Measurements from ENCODE around the gene TAS1R3.

TAS1R3 gene

GRCh38 chr1:1335283-1335682 lies 4.2 kb downstream of the TAS1R3 start:
- Histone ChIP-seq H3K36me3 (ENCODE audit: control insufficient read depth, insufficient read depth, low read length) (peaks cover 31% of the 10 kb centered on the region), H3K4me3 (ENCODE audit: extremely low read depth, insufficient read depth, low read length, poor library complexity, severe bottlenecking) (no peak overlapping the region), H3K9me3 (ENCODE audit: control insufficient read depth, low read length) (no peaks in the 10 kb centered on the region), H3K4me1 (ENCODE audit: control insufficient read depth, insufficient read depth, low read length, poor library complexity, severe bottlenecking) (no peaks in the 10 kb centered on the region), H3K27ac (ENCODE audit: low read depth, low read length, severe bottlenecking) (no peak overlapping the region)
- WGBS, 2 experiments (ENCODE audit: insufficient coverage in 2 of 2): 95 to 97% methylated on average over 11 to 15 of the region's 16 CpGs

- Histone ChIP-seq H3K36me3 (ENCODE audit: control insufficient read depth, insufficient read depth, low read length) (peaks cover 36% of the 10 kb centered on the region), H3K4me1 (ENCODE audit: control insufficient read depth, insufficient read depth, low read length, poor library complexity, severe bottlenecking) (no peaks in the 10 kb centered on the region), H3K9me3 (ENCODE audit: control insufficient read depth, low read length) (no peaks in the 10 kb centered on the region), H3K4me3 (ENCODE audit: extremely low read depth, insufficient read depth, low read length, poor library complexity, severe bottlenecking) (no peak overlapping the region), H3K27ac (ENCODE audit: low read depth, low read length, severe bottlenecking) (no peak overlapping the region)
- WGBS, 2 experiments (ENCODE audit: insufficient coverage in 2 of 2): 94 to 98% methylated on average over 18 to 19 of the region's 21 CpGs
These were observed 4.7 kb downstream of the TAS1R3 start for GRCh38 chr1:1335792-1336248.

- Histone ChIP-seq H3K27ac (ENCODE audit: low read depth, low read length, severe bottlenecking) (no peak overlapping the region), H3K4me1 (ENCODE audit: control insufficient read depth, insufficient read depth, low read length, poor library complexity, severe bottlenecking) (no peaks in the 10 kb centered on the region), H3K36me3 (ENCODE audit: control insufficient read depth, insufficient read depth, low read length) (peaks cover 42% of the 10 kb centered on the region), H3K9me3 (ENCODE audit: control insufficient read depth, low read length) (no peaks in the 10 kb centered on the region), H3K4me3 (ENCODE audit: extremely low read depth, insufficient read depth, low read length, poor library complexity, severe bottlenecking) (no peak overlapping the region)
- WGBS, 2 experiments (ENCODE audit: insufficient coverage in 2 of 2): 94 to 95% methylated on average over 19 to 26 of the region's 26 CpGs
These were observed 5.4 kb downstream of the TAS1R3 start for GRCh38 chr1:1336446-1336845.

GRCh38 chr1:1336931-1337792 lies 6.1 kb downstream of the TAS1R3 start:
- Histone ChIP-seq H3K4me3 (ENCODE audit: extremely low read depth, insufficient read depth, low read length, poor library complexity, severe bottlenecking) (no peak overlapping the region), H3K9me3 (ENCODE audit: control insufficient read depth, low read length) (no peaks in the 10 kb centered on the region), H3K4me1 (ENCODE audit: control insufficient read depth, insufficient read depth, low read length, poor library complexity, severe bottlenecking) (no peaks in the 10 kb centered on the region), H3K27ac (ENCODE audit: low read depth, low read length, severe bottlenecking) (no peak overlapping the region), H3K36me3 (ENCODE audit: control insufficient read depth, insufficient read depth, low read length) (peaks cover 49% of the 10 kb centered on the region)
- 95 to 98% methylated on average over 26 to 32 of the region's 32 CpGs for WGBS, 2 experiments (ENCODE audit: insufficient coverage in 2 of 2)

GRCh38 chr1:1337793-1338147 lies 6.7 kb downstream of the TAS1R3 start:
- Histone ChIP-seq H3K27ac (ENCODE audit: low read depth, low read length, severe bottlenecking) (no peak overlapping the region), H3K4me3 (ENCODE audit: extremely low read depth, insufficient read depth, low read length, poor library complexity, severe bottlenecking) (no peak overlapping the region)
- 84 to 90% methylated on average over 9 to 13 of the region's 18 CpGs for WGBS, 2 experiments (ENCODE audit: insufficient coverage in 2 of 2)

GRCh38 chr1:1338278-1338677 lies 7.2 kb downstream of the TAS1R3 start:
- no peaks in the 10 kb centered on the region for H3K9me3 ChIP-seq (ENCODE audit: control insufficient read depth, low read length)
- no peaks in the 10 kb centered on the region for H3K4me1 ChIP-seq (ENCODE audit: control insufficient read depth, insufficient read depth, low read length, poor library complexity, severe bottlenecking)
- H3K4me3 ChIP-seq (ENCODE audit: extremely low read depth, insufficient read depth, low read length, poor library complexity, severe bottlenecking): no peak overlapping the region
- H3K27ac ChIP-seq (ENCODE audit: low read depth, low read length, severe bottlenecking): no peak overlapping the region
- WGBS, 2 experiments (ENCODE audit: insufficient coverage in 2 of 2): 95 to 96% methylated on average over 35 to 36 of the region's 36 CpGs
- peaks cover 49% of the 10 kb centered on the region for H3K36me3 ChIP-seq (ENCODE audit: control insufficient read depth, insufficient read depth, low read length)

More at GRCh38 chr1:1337793-1338147, 6.7 kb downstream of the TAS1R3 start:
- H3K9me3 ChIP-seq (ENCODE audit: control insufficient read depth, low read length): no peaks in the 10 kb centered on the region
- H3K36me3 ChIP-seq (ENCODE audit: control insufficient read depth, insufficient read depth, low read length): peaks cover 49% of the 10 kb centered on the region
- no peaks in the 10 kb centered on the region for H3K4me1 ChIP-seq (ENCODE audit: control insufficient read depth, insufficient read depth, low read length, poor library complexity, severe bottlenecking)

- H3K36me3 ChIP-seq (ENCODE audit: control insufficient read depth, insufficient read depth, low read length): peaks cover 49% of the 10 kb centered on the region
- H3K9me3 ChIP-seq (ENCODE audit: control insufficient read depth, low read length): no peaks in the 10 kb centered on the region
- H3K4me1 ChIP-seq (ENCODE audit: control insufficient read depth, insufficient read depth, low read length, poor library complexity, severe bottlenecking): peaks cover under 1% of the 10 kb centered on the region
- no peak overlapping the region for H3K27ac ChIP-seq (ENCODE audit: low read depth, low read length, severe bottlenecking)
- WGBS, 2 experiments (ENCODE audit: insufficient coverage in 2 of 2): 94 to 95% methylated on average over 14 to 23 of the region's 23 CpGs
- H3K4me3 ChIP-seq (ENCODE audit: extremely low read depth, insufficient read depth, low read length, poor library complexity, severe bottlenecking): no peak overlapping the region
These were observed 9.1 kb downstream of the TAS1R3 start for GRCh38 chr1:1340185-1340584.

- Histone ChIP-seq H3K4me3 (ENCODE audit: extremely low read depth, insufficient read depth, low read length, poor library complexity, severe bottlenecking) (no peak overlapping the region), H3K4me1 (ENCODE audit: control insufficient read depth, insufficient read depth, low read length, poor library complexity, severe bottlenecking) (peaks cover 8% of the 10 kb centered on the region)
- 94 to 95% methylated on average over 28 to 36 of the region's 36 CpGs for WGBS, 2 experiments (ENCODE audit: insufficient coverage in 2 of 2)
These were observed 9.9 kb downstream of the TAS1R3 start for GRCh38 chr1:1340791-1341548.

GRCh38 chr1:1341549-1342021 lies 10.5 kb downstream of the TAS1R3 start:
- Histone ChIP-seq H3K36me3 (ENCODE audit: control insufficient read depth, insufficient read depth, low read length) (peaks cover 42% of the 10 kb centered on the region), H3K4me1 (ENCODE audit: control insufficient read depth, insufficient read depth, low read length, poor library complexity, severe bottlenecking) (peaks cover 12% of the 10 kb centered on the region), H3K9me3 (ENCODE audit: control insufficient read depth, low read length) (no peaks in the 10 kb centered on the region), H3K4me3 (ENCODE audit: extremely low read depth, insufficient read depth, low read length, poor library complexity, severe bottlenecking) (no peak overlapping the region), H3K27ac (ENCODE audit: low read depth, low read length, severe bottlenecking) (no peak overlapping the region)
- 97 to 98% methylated on average over 17 of the region's 17 CpGs for WGBS, 2 experiments (ENCODE audit: insufficient coverage in 2 of 2)

More at GRCh38 chr1:1340791-1341548, 9.9 kb downstream of the TAS1R3 start:
- H3K9me3 ChIP-seq (ENCODE audit: control insufficient read depth, low read length): no peaks in the 10 kb centered on the region
- H3K36me3 ChIP-seq (ENCODE audit: control insufficient read depth, insufficient read depth, low read length): peaks cover 48% of the 10 kb centered on the region
- no peak overlapping the region for H3K27ac ChIP-seq (ENCODE audit: low read depth, low read length, severe bottlenecking)

- peaks cover 12% of the 10 kb centered on the region for H3K4me1 ChIP-seq (ENCODE audit: control insufficient read depth, insufficient read depth, low read length, poor library complexity, severe bottlenecking)
- H3K9me3 ChIP-seq (ENCODE audit: control insufficient read depth, low read length): no peaks in the 10 kb centered on the region
- peaks cover 39% of the 10 kb centered on the region for H3K36me3 ChIP-seq (ENCODE audit: control insufficient read depth, insufficient read depth, low read length)
- no peak overlapping the region for H3K27ac ChIP-seq (ENCODE audit: low read depth, low read length, severe bottlenecking)
- H3K4me3 ChIP-seq (ENCODE audit: extremely low read depth, insufficient read depth, low read length, poor library complexity, severe bottlenecking): no peak overlapping the region
- WGBS, 2 experiments (ENCODE audit: insufficient coverage in 2 of 2): 97 to 98% methylated on average over 24 to 27 of the region's 28 CpGs
These were observed 11.0 kb downstream of the TAS1R3 start for GRCh38 chr1:1342061-1342562.
